HT1080 (cell line): ENCODE measurements around the gene RASL10B. TPM values are rescaled to one million over a fixed set of nuclear protein-coding genes. Genes with fewer than 3 reads are reported as not detected.

ENCODE experiments used
- DNase-seq: peaks from one replicate; pipeline ENCODE4 v3.0.0-alpha.2; 2015; ENCODE audit warnings: low read depth
- total RNA-seq: library from RNA; depleted of rRNA; stranded (reverse); fragments of >200 nt; shearing (Covaris generic); gene quantifications from 2 replicates; pipeline ENCODE4 v1.2.3, GENCODE V29; 2014

The RASL10B gene
- total RNA-seq, 1 experiment from 2014 or later = 7.6 TPM

- no peak for DNase-seq
Observed at GRCh38 chr17:35716897-35717465, 14.5 kb upstream of the RASL10B start.

GRCh38 chr17:35717475-35717874 is 14.0 kb upstream of the RASL10B start:
- DNase-seq = no peak

- no peak for DNase-seq
Observed at GRCh38 chr17:35723735-35724134, 7.7 kb upstream of the RASL10B start.

GRCh38 chr17:35725058-35725457 is 6.4 kb upstream of the RASL10B start:
- DNase-seq = no peak

- DNase-seq = no peak
Observed at GRCh38 chr17:35725802-35726126, 5.7 kb upstream of the RASL10B start.

- peak; percentile 69 for DNase-seq
Observed at GRCh38 chr17:35726127-35726952, 5.1 kb upstream of the RASL10B start.

- no peak for DNase-seq
Observed at GRCh38 chr17:35726953-35727460, 4.4 kb upstream of the RASL10B start.

GRCh38 chr17:35727635-35728034 is 3.8 kb upstream of the RASL10B start:
- no peak for DNase-seq

GRCh38 chr17:35728551-35728950 is 2.9 kb upstream of the RASL10B start:
- DNase-seq = no peak

- no peak for DNase-seq
Observed at GRCh38 chr17:35729405-35729833, 2.0 kb upstream of the RASL10B start.

- DNase-seq = peak; percentile 17
Observed at GRCh38 chr17:35730400-35731005, 936 bp upstream of the RASL10B start.

- no peak for DNase-seq
Observed at GRCh38 chr17:35731917-35732805, 722 bp downstream of the RASL10B start.

GRCh38 chr17:35732806-35733136 is 1.3 kb downstream of the RASL10B start:
- DNase-seq = no peak

GRCh38 chr17:35733366-35733765 is 1.9 kb downstream of the RASL10B start:
- no peak for DNase-seq

GRCh38 chr17:35734396-35734795 is 3.0 kb downstream of the RASL10B start:
- no peak for DNase-seq

- no peak for DNase-seq
Observed at GRCh38 chr17:35735036-35735805, 3.8 kb downstream of the RASL10B start.

GRCh38 chr17:35736236-35736635 is 4.8 kb downstream of the RASL10B start:
- no peak for DNase-seq

- DNase-seq = no peak
Observed at GRCh38 chr17:35738519-35739133, 7.2 kb downstream of the RASL10B start.

GRCh38 chr17:35740216-35740615 is 8.8 kb downstream of the RASL10B start:
- DNase-seq = no peak
